Trophoblast cell (in vitro differentiated cells and primary cell): ENCODE data around the gene DISP2.

Source experiments
- DNase-seq, 2 donors: peaks; one replicate each; pipeline ENCODE4 v3.0.0-alpha.2; 2016
- H2AFZ ChIP-seq: 2 replicates; pipeline ENCODE4 v1.6.1; 2013; ENCODE audit warnings: low read length, moderate library complexity, mild to moderate bottlenecking; ENCODE audit not compliant: insufficient read depth, poor library complexity
- H2AK5ac ChIP-seq: 2 replicates; pipeline ENCODE4 v1.6.1; 2013; ENCODE audit warnings: mild to moderate bottlenecking, low read length
- H2BK120ac ChIP-seq: 2 replicates; pipeline ENCODE4 v1.6.1; 2013; ENCODE audit warnings: low read length, mild to moderate bottlenecking, moderate library complexity; ENCODE audit not compliant: insufficient read depth, poor library complexity
- H2BK12ac ChIP-seq: 2 replicates; pipeline ENCODE4 v1.6.1; 2013; ENCODE audit warnings: mild to moderate bottlenecking, low read length, moderate library complexity
- H2BK5ac ChIP-seq: 2 replicates; pipeline ENCODE4 v1.6.1; 2013; ENCODE audit warnings: low read length, low read depth, moderate library complexity, mild to moderate bottlenecking; ENCODE audit not compliant: poor library complexity
- H3K14ac ChIP-seq: 2 replicates; pipeline ENCODE4 v1.6.1; 2013; ENCODE audit warnings: mild to moderate bottlenecking, low read length
- H3K18ac ChIP-seq: 2 replicates; pipeline ENCODE4 v1.6.1; 2013; ENCODE audit warnings: mild to moderate bottlenecking, low read length
- H3K23ac ChIP-seq: 2 replicates; pipeline ENCODE4 v1.6.1; 2013; ENCODE audit warnings: low read length
- H3K27ac ChIP-seq: 2 replicates; pipeline ENCODE4 v1.5.1; 2013; ENCODE audit warnings: low read depth, mild to moderate bottlenecking, inconsistent platforms, low read length, moderate library complexity
- H3K27me3 ChIP-seq: 2 replicates; pipeline ENCODE4 v1.6.1; 2013; ENCODE audit warnings: inconsistent platforms, mild to moderate bottlenecking, low read length, moderate library complexity; ENCODE audit not compliant: insufficient read depth
- H3K36me3 ChIP-seq, 2 experiments: 1 replicate in 1 of 2; 2 replicates in 1 of 2; pipeline ENCODE4 v1.6.1; 2013; ENCODE audit warnings: low read length in 2 of 2, mild to moderate bottlenecking in 2 of 2, moderate library complexity in 1 of 2; ENCODE audit not compliant: insufficient read depth in 2 of 2, control insufficient read depth in 1 of 2
- H3K4ac ChIP-seq: 2 replicates; pipeline ENCODE4 v1.6.1; 2013; ENCODE audit warnings: low read depth, mild to moderate bottlenecking, low read length, moderate library complexity
- H3K4me1 ChIP-seq, 2 experiments: 1 replicate in 1 of 2; 2 replicates in 1 of 2; pipeline ENCODE4 v1.6.1; 2013; ENCODE audit warnings: low read length in 2 of 2, mild to moderate bottlenecking in 2 of 2, moderate library complexity in 1 of 2; ENCODE audit not compliant: insufficient read depth in 2 of 2, control insufficient read depth in 1 of 2
- H3K4me2 ChIP-seq: 2 replicates; pipeline ENCODE4 v1.6.1; 2013; ENCODE audit warnings: inconsistent platforms, mild to moderate bottlenecking, low read length, moderate library complexity
- H3K4me3 ChIP-seq: 2 replicates; pipeline ENCODE4 v1.5.1; 2013; ENCODE audit warnings: mild to moderate bottlenecking, low read depth, low read length, inconsistent platforms
- H3K79me1 ChIP-seq: one replicate; pipeline ENCODE4 v1.6.1; 2013; ENCODE audit warnings: low read length
- H3K79me2 ChIP-seq: 2 replicates; pipeline ENCODE4 v1.6.1; 2013; ENCODE audit warnings: low read length, mild to moderate bottlenecking; ENCODE audit not compliant: control insufficient read depth, insufficient read depth, poor library complexity
- H3K9ac ChIP-seq: 2 replicates; pipeline ENCODE4 v1.6.1; 2013; ENCODE audit warnings: mild to moderate bottlenecking, low read length
- H3K9me3 ChIP-seq: 2 replicates; pipeline ENCODE4 v1.6.1; 2013; ENCODE audit warnings: low read depth, mild to moderate bottlenecking, control low read depth, inconsistent platforms, low read length; ENCODE audit not compliant: insufficient read depth
- H4K12ac ChIP-seq: 2 replicates; pipeline ENCODE4 v1.6.1; 2013; ENCODE audit warnings: low read depth, mild to moderate bottlenecking, low read length, moderate library complexity
- H4K8ac ChIP-seq: 2 replicates; pipeline ENCODE4 v1.6.1; 2013; ENCODE audit warnings: low read depth, mild to moderate bottlenecking, low read length, moderate library complexity
- H4K91ac ChIP-seq: one replicate; pipeline ENCODE4 v1.6.1; 2013; ENCODE audit warnings: low read depth, mild to moderate bottlenecking, low read length, moderate library complexity
- WGBS: extraction: QIAGEN DNeasy Blood & Tissue Kit; methylation state at CpG from one replicate; pipeline ENCODE4 v1.1.7; 2013; ENCODE audit warnings: missing lambda C conversion rate; ENCODE audit not compliant: insufficient read length, insufficient coverage; ENCODE audit errors: extremely low coverage; 5-methylcytosine and 5-hydroxymethylcytosine counted together

The DISP2 gene

DNA sequence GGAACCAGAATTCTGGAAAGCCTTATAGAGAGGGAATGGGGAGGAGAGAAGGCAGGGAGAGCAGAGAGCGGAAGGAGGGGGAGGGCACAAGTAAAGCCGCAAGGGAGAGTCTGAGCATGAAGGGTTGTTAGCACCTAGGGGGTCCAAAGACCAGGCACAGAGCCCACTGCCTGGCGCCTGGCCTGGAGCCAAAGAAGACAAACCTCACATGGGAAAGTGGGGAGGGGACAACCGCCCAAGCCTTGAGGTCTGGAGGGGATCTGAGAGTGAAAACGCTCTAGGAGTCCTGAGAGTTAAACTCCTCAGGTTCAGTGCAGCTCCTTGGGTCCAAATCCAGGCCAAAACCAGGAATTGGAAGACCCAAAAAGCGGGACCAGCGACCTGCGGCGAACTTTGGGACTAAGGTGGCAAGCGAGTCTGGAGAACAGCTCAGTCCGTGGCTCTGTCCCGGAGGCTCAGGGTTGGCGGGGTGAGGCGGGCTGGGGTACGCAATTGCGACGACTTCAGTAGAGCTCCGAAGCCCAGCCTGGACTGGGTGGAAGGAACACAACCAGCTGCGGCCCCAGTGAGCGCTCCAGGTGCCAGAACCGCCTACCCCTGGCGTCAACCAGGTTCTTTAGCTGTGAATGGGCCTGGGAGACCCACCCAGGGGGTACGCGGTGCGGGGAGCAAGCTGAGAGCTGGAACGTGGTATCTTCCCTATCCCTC, 35.3 kb upstream of the DISP2 start:
- H3K14ac ChIP-seq = peak overlapping the region; percentile 20
- peak overlapping the region; percentile 40 for H2BK12ac ChIP-seq

GRCh38 chr15:40323239-40323952, 34.6 kb upstream of the DISP2 start, which contains the start of gene INAFM2:
Gene INAFM2 (plus strand): TSS chr15:40323692. CDS start chr15:40324056, 364 bp downstream.
- peak within 1 kb of the TSS; percentile 24 for H3K18ac ChIP-seq
- DNase-seq = peak; percentile 67 to 81
- no peak within 1 kb of the TSS for H3K23ac ChIP-seq
- peak within 1 kb of the TSS; percentile 83 for H3K4ac ChIP-seq
- H3K4me1 ChIP-seq = peaks cover 34 to 46% of the 10 kb centered on the region in 2 experiments
- H3K27me3 ChIP-seq = no peaks in the 10 kb centered on the region
- H3K79me1 ChIP-seq = peaks cover 37% of the 10 kb centered on the region
- no peak within 1 kb of the TSS for H2AFZ ChIP-seq
- peak within 1 kb of the TSS; percentile 60 for H2BK120ac ChIP-seq
- no peaks in the 10 kb centered on the region for H3K9me3 ChIP-seq
- H4K8ac ChIP-seq = peak within 1 kb of the TSS; percentile 64
- peak within 1 kb of the TSS; percentile 88 for H3K14ac ChIP-seq
- peak within 1 kb of the TSS; percentile 72 for H4K91ac ChIP-seq
- H3K9ac ChIP-seq = peak within 1 kb of the TSS; percentile 63
- H4K12ac ChIP-seq = peak within 1 kb of the TSS; percentile 55
- no CpG with 5 or more reads among the region's 103 CpGs for WGBS
- peak within 1 kb of the TSS; percentile 44 for H2AK5ac ChIP-seq
- H2BK5ac ChIP-seq = peak within 1 kb of the TSS; percentile 58
- peak within 1 kb of the TSS; percentile 93 for H3K4me2 ChIP-seq
- H3K4me3 ChIP-seq = peak within 1 kb of the TSS; percentile 82
- peak within 1 kb of the TSS; percentile 40 for H2BK12ac ChIP-seq
- H3K36me3 ChIP-seq = peaks cover 0 to 2% of the 10 kb centered on the region in 2 experiments
- peak within 1 kb of the TSS; percentile 1 for H3K27ac ChIP-seq
- peaks cover 4% of the 10 kb centered on the region for H3K79me2 ChIP-seq

More for the DNA sequence above, 35.3 kb upstream of the DISP2 start:
- H3K18ac ChIP-seq = no peak overlapping the region
- no peaks in the 10 kb centered on the region for H3K9me3 ChIP-seq
- H3K4me2 ChIP-seq = peak overlapping the region; percentile 93
- H3K9ac ChIP-seq = no peak overlapping the region
- H2BK120ac ChIP-seq = peak overlapping the region; percentile 4
- H3K23ac ChIP-seq = no peak overlapping the region
- H4K8ac ChIP-seq = peak overlapping the region; percentile 3
- H2BK5ac ChIP-seq = no peak overlapping the region
- H3K27me3 ChIP-seq = no peaks in the 10 kb centered on the region
- no peak for DNase-seq
- peaks cover 34% of the 10 kb centered on the region for H3K79me1 ChIP-seq
- H4K91ac ChIP-seq = peak overlapping the region; percentile 45
- peaks cover 33 to 43% of the 10 kb centered on the region in 2 experiments for H3K4me1 ChIP-seq
- H3K4me3 ChIP-seq = no peak overlapping the region
- H3K27ac ChIP-seq = peak overlapping the region; percentile 22
- peaks cover 4% of the 10 kb centered on the region for H3K79me2 ChIP-seq
- peaks cover 0 to 2% of the 10 kb centered on the region in 2 experiments for H3K36me3 ChIP-seq
- peak overlapping the region; percentile 28 for H2AK5ac ChIP-seq
- H2AFZ ChIP-seq = no peak overlapping the region
- WGBS = no CpG with 5 or more reads among the region's 26 CpGs
- no peak overlapping the region for H3K4ac ChIP-seq
- H4K12ac ChIP-seq = no peak overlapping the region

GRCh38 chr15:40323953-40324937, 33.8 kb upstream of the DISP2 start:
- H3K4me2 ChIP-seq = peak overlapping the region; percentile 93
- peak overlapping the region; percentile 88 for H3K14ac ChIP-seq
- peak overlapping the region; percentile 63 for H3K9ac ChIP-seq
- no peaks in the 10 kb centered on the region for H3K27me3 ChIP-seq
- H3K27ac ChIP-seq = no peak overlapping the region
- DNase-seq = peak in 1 of 2 donors; percentile 27
- H3K36me3 ChIP-seq = peaks cover 0 to 2% of the 10 kb centered on the region in 2 experiments
- H2BK12ac ChIP-seq = peak overlapping the region; percentile 14
- no CpG with 5 or more reads among the region's 101 CpGs for WGBS
- peaks cover 4% of the 10 kb centered on the region for H3K79me2 ChIP-seq
- peak overlapping the region; percentile 83 for H3K4ac ChIP-seq
- H3K4me3 ChIP-seq = peak overlapping the region; percentile 82
- no peak overlapping the region for H2AFZ ChIP-seq
- H3K9me3 ChIP-seq = no peaks in the 10 kb centered on the region
- peak overlapping the region; percentile 64 for H4K8ac ChIP-seq
- peak overlapping the region; percentile 44 for H2AK5ac ChIP-seq
- peak overlapping the region; percentile 55 for H4K12ac ChIP-seq
- H3K18ac ChIP-seq = peak overlapping the region; percentile 24
- H2BK5ac ChIP-seq = peak overlapping the region; percentile 58
- no peak overlapping the region for H3K23ac ChIP-seq
- H3K79me1 ChIP-seq = peaks cover 43% of the 10 kb centered on the region
- H4K91ac ChIP-seq = peak overlapping the region; percentile 72
- H2BK120ac ChIP-seq = peak overlapping the region; percentile 60
- peaks cover 40 to 52% of the 10 kb centered on the region in 2 experiments for H3K4me1 ChIP-seq

DNA sequence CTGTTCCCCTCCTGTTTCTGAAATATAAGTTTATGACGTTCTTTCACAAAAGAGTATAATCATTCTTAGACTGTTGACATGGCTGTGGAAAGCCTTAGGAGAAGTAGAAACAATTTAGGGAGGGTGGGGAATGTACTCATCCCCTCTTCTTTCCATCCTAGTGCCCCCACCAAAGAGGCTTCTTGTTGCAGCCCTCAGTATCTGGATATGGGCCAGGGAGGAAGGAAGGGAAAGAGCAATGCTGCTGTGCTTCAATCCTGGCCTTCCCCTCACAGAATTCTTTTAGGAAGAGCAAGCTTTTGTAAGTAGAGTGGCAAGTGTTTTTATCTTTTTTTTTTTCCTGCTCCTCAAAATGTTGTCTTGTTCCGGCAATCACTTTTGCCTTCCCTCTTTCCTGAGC, 32.8 kb upstream of the DISP2 start:
- WGBS = no CpG with 5 or more reads among the region's 2 CpGs
- H3K27ac ChIP-seq = no peak overlapping the region
- no peaks in the 10 kb centered on the region for H3K9me3 ChIP-seq
- H3K4me1 ChIP-seq = peaks cover 39 to 57% of the 10 kb centered on the region in 2 experiments
- H4K91ac ChIP-seq = no peak overlapping the region
- no peak overlapping the region for H2BK12ac ChIP-seq
- no peak overlapping the region for H3K4ac ChIP-seq
- no peak overlapping the region for H2AK5ac ChIP-seq
- no peak overlapping the region for H3K14ac ChIP-seq
- peaks cover 4% of the 10 kb centered on the region for H3K79me2 ChIP-seq
- H2BK120ac ChIP-seq = no peak overlapping the region
- H3K79me1 ChIP-seq = peaks cover 46% of the 10 kb centered on the region
- H3K27me3 ChIP-seq = no peaks in the 10 kb centered on the region
- H2AFZ ChIP-seq = no peak overlapping the region
- no peak for DNase-seq
- H2BK5ac ChIP-seq = no peak overlapping the region
- H3K23ac ChIP-seq = no peak overlapping the region
- H4K12ac ChIP-seq = no peak overlapping the region
- H3K9ac ChIP-seq = no peak overlapping the region
- no peak overlapping the region for H3K18ac ChIP-seq
- H3K4me3 ChIP-seq = no peak overlapping the region
- peak overlapping the region; percentile 93 for H3K4me2 ChIP-seq
- H4K8ac ChIP-seq = no peak overlapping the region
- peaks cover 0 to 2% of the 10 kb centered on the region in 2 experiments for H3K36me3 ChIP-seq
